ENCODE measurements around the gene TP63.

TP63 gene

GRCh38 chr3:189756582-189757078 is 125.4 kb downstream of the TP63 start:
- H3K27ac ChIP-seq, result no peak overlapping the region

GRCh38 chr3:189758186-189758585 is 127.0 kb downstream of the TP63 start:
- no peak for TF ChIP-seq ZFX (IDR thresholded peaks at IDR 0.05)
- TF ChIP-seq CTCF (conservative IDR thresholded peaks at IDR 0.05), result no peak
- H3K27ac ChIP-seq, result no peak overlapping the region

More at GRCh38 chr3:189756582-189757078, 125.4 kb downstream of the TP63 start:
- no peak for TF ChIP-seq ZFX (IDR thresholded peaks at IDR 0.05)

- H3K27ac ChIP-seq, result no peak overlapping the region
- no peak for TF ChIP-seq CTCF (conservative IDR thresholded peaks at IDR 0.05)
- TF ChIP-seq ZFX (IDR thresholded peaks at IDR 0.05), result no peak
Observed at GRCh38 chr3:189766416-189766815, 135.2 kb downstream of the TP63 start.

- no peak for TF ChIP-seq ZFX (IDR thresholded peaks at IDR 0.05)
- TF ChIP-seq CTCF (conservative IDR thresholded peaks at IDR 0.05), result no peak
- no peak overlapping the region for H3K27ac ChIP-seq
Observed at GRCh38 chr3:189771842-189772450, 140.8 kb downstream of the TP63 start.

- no peak for TF ChIP-seq ZFX (IDR thresholded peaks at IDR 0.05)
- no peak for TF ChIP-seq CTCF (conservative IDR thresholded peaks at IDR 0.05)
- H3K27ac ChIP-seq, result no peak overlapping the region
Observed at GRCh38 chr3:189772584-189772983, 141.4 kb downstream of the TP63 start.

- no peak for TF ChIP-seq ZFX (IDR thresholded peaks at IDR 0.05)
- no peak for TF ChIP-seq CTCF (conservative IDR thresholded peaks at IDR 0.05)
- no peak overlapping the region for H3K27ac ChIP-seq
Observed at GRCh38 chr3:189773056-189773455, 141.9 kb downstream of the TP63 start.

GRCh38 chr3:189776149-189776824 is 145.1 kb downstream of the TP63 start:
- no peak for TF ChIP-seq CTCF (conservative IDR thresholded peaks at IDR 0.05)
- TF ChIP-seq ZFX (IDR thresholded peaks at IDR 0.05), result no peak
- H3K27ac ChIP-seq, result no peak overlapping the region

Data from C4-2B (cell line).